ENCODE results near the gene SPAG8. TPM values are rescaled to one million over a fixed set of nuclear protein-coding genes. Genes with fewer than 3 reads are reported as not detected.

SPAG8 gene
- total and polyA plus RNA-seq, 9 of the 15 experiments (the other 6 are each of a cell fraction or from before 2014, with no cell fraction given), result 0.03 to 0.47 (median 0.21) TPM

DNA sequence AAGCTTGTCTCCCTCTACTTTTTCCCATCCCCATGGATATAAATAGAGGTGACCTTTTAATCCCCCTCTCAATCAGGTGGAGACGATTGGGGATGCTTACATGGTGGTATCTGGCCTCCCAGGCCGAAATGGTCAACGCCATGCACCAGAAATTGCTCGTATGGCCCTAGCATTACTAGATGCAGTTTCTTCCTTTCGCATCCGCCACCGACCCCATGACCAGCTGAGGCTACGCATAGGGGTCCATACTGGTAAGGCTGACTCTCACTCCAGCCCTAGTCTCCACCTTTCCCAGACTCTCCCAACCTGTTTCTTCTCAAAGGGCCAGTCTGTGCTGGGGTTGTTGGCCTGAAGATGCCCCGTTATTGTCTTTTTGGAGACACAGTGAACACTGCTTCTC lies 3.6 kb downstream of the SPAG8 start (continued):
- no peak for TF ChIP-seq TARDBP (IDR thresholded peaks at IDR 0.05)
- TF ChIP-seq PTBP1 (IDR thresholded peaks at IDR 0.05; ENCODE audit: low read depth, low read length), result no peak
- no peak for TF ChIP-seq ZNF197 (CRISPR knock-in tag; IDR thresholded peaks at IDR 0.05; ENCODE audit: low read depth)

DNA sequence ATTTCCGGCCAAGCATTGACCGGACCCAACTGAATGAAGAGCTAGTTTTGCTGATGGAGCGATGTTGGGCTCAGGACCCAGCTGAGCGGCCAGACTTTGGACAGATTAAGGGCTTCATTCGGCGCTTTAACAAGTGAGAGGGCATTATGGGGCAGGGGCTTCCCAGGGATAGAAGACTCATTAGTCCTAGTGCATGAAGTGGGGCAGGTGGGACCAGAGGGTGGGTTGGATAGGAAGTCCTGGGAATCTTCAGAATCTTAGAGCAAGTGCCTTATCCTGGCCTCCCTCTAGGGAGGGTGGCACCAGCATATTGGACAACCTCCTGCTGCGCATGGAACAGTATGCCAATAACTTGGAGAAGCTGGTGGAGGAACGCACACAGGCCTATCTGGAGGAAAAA lies 6.0 kb downstream of the SPAG8 start:
- ChIA-PET POLR2A (no interaction called here), CTCF (ENCODE audit: low intra/inter-chr PET ratio) (no interaction called here)
- BruUV-seq (replicated peaks), result no TSS peak
- intact Hi-C loops (cut with micrococcal nuclease), result no loop called here
- FAIRE-seq (no peak), DNase-seq (ENCODE audit: extremely low read depth in 1 of 4, low spot score in 3 of 4) (no peak), ATAC-seq (no peak)
- Histone ChIP-seq H3K4me3 (no peak overlapping the region), H3K27me3 (ENCODE audit: control insufficient read depth in 2 of 2, insufficient read depth in 2 of 2, low read length in 2 of 2) (no peaks in the 10 kb centered on the region), H3K4me2 (ENCODE audit: insufficient read depth, low read length) (no peak overlapping the region), H3K4me1 (replicated peaks in 1 of 2; ENCODE audit: control insufficient read depth in 2 of 2, insufficient read depth in 2 of 2, low read length in 2 of 2) (peaks cover 5 to 10% of the 10 kb centered on the region in 2 experiments; a peak in 4 of 5 replicates), H3K79me2 (ENCODE audit: control insufficient read depth, insufficient read depth, low read length) (no peaks in the 10 kb centered on the region; the same call in 2 of the 3 replicates), H3K9me1 (ENCODE audit: control insufficient read depth, insufficient read depth, low read length) (no peaks in the 10 kb centered on the region), H4K20me1 (replicated peaks; ENCODE audit: control insufficient read depth, insufficient read depth, low read length) (no peaks in the 10 kb centered on the region), H2AFZ (ENCODE audit: low read depth, low read length) (no peak overlapping the region), H3K36me3 (ENCODE audit: control insufficient read depth, insufficient read depth, low read length) (peaks cover 55% of the 10 kb centered on the region; the same call in 1 of the 3 replicates), H3K9me3 (replicated peaks; ENCODE audit: control insufficient read depth, insufficient read depth, low read depth, low read length) (no peaks in the 10 kb centered on the region), H3K27ac (ENCODE audit: extremely low read depth, low read depth, low read length) (no peak overlapping the region), H3K9ac (ENCODE audit: insufficient read depth in 1 of 2, low read depth in 2 of 2, low read length in 2 of 2) (no peak overlapping the region)
- 97% methylated on average over 8 of the region's 8 CpGs for WGBS (ENCODE audit: insufficient coverage, low coverage, missing lambda C conversion rate)
- in situ Hi-C loops (cut with MboI), result no loop called here
- no peak for TF ChIP-seq NFIX (CRISPR knock-in tag; IDR thresholded peaks at IDR 0.05; ENCODE audit: low read depth)
- TF ChIP-seq MXI1 (IDR thresholded peaks at IDR 0.05; ENCODE audit: low read depth, low read length), result no peak
- TF ChIP-seq ZNF253 (CRISPR knock-in tag; conservative IDR thresholded peaks at IDR 0.05), result no peak
- TF ChIP-seq ZNF140 (CRISPR knock-in tag; IDR thresholded peaks at IDR 0.05), result no peak
- no peak for TF ChIP-seq SAFB2 (IDR thresholded peaks at IDR 0.05; ENCODE audit: borderline replicate concordance, low read depth, low read length, severe bottlenecking)
- TF ChIP-seq MYNN (IDR thresholded peaks at IDR 0.05), result no peak
- TF ChIP-seq MYNN (CRISPR knock-in tag; IDR thresholded peaks at IDR 0.05), result no peak
- TF ChIP-seq SMAD2 (IDR thresholded peaks at IDR 0.05; ENCODE audit: low read depth, low read length), result no peak
- no peak for TF ChIP-seq CBFB (CRISPR knock-in tag; IDR thresholded peaks at IDR 0.05)
- TF ChIP-seq ZNF57 (CRISPR knock-in tag; IDR thresholded peaks at IDR 0.05), result no peak

Measured in K562 (cell line).